Measurements from ENCODE around the gene AURKAIP1. TPM values are rescaled to one million over a fixed set of nuclear protein-coding genes. Genes with fewer than 3 reads are reported as not detected.

Gene AURKAIP1
- total and polyA plus RNA-seq, 2 donors (not counting 1 experiment from before 2014, with no cell fraction given) = 42.2 to 85.2 TPM

- H3K79me2 ChIP-seq (ENCODE audit: control insufficient read depth, insufficient read depth, low read length) = peaks cover 67% of the 10 kb centered on the region
- H3K27me3 ChIP-seq (ENCODE audit: control insufficient read depth, insufficient read depth, low read length) = no peaks in the 10 kb centered on the region
- DNase-seq (ENCODE audit: low read depth in 2 of 2) = peak; percentile 55 to 71
- peak overlapping the region; percentile 44 for H3K4me2 ChIP-seq (ENCODE audit: extremely low read depth, insufficient read depth, low read length)
- H3K27ac ChIP-seq (ENCODE audit: insufficient read depth, low read length) = peak overlapping the region; percentile 18
- no peaks in the 10 kb centered on the region for H3K9me3 ChIP-seq (ENCODE audit: control insufficient read depth, insufficient read depth, low read depth, low read length)
- peaks cover 19% of the 10 kb centered on the region for H3K4me1 ChIP-seq (ENCODE audit: control insufficient read depth, extremely low read depth, insufficient read depth, low read length)
- H3K4me3 ChIP-seq (replicated peaks in 1 of 4; ENCODE audit: control extremely low read depth in 1 of 4, insufficient read depth in 1 of 4, low read depth in 3 of 4, low read length in 4 of 4) = peak overlapping the region in 1 of 4 experiments; percentile 45
- peaks cover 25% of the 10 kb centered on the region for H3K36me3 ChIP-seq (ENCODE audit: control insufficient read depth, insufficient read depth, low read length)
- no peak overlapping the region for H2AFZ ChIP-seq (ENCODE audit: low read length)
- H3K9ac ChIP-seq (ENCODE audit: insufficient read depth, low read length) = no peak overlapping the region
- no peaks in the 10 kb centered on the region for H4K20me1 ChIP-seq (ENCODE audit: control insufficient read depth, extremely low read depth, insufficient read depth, low read length)
- TF ChIP-seq, protein P1, sequence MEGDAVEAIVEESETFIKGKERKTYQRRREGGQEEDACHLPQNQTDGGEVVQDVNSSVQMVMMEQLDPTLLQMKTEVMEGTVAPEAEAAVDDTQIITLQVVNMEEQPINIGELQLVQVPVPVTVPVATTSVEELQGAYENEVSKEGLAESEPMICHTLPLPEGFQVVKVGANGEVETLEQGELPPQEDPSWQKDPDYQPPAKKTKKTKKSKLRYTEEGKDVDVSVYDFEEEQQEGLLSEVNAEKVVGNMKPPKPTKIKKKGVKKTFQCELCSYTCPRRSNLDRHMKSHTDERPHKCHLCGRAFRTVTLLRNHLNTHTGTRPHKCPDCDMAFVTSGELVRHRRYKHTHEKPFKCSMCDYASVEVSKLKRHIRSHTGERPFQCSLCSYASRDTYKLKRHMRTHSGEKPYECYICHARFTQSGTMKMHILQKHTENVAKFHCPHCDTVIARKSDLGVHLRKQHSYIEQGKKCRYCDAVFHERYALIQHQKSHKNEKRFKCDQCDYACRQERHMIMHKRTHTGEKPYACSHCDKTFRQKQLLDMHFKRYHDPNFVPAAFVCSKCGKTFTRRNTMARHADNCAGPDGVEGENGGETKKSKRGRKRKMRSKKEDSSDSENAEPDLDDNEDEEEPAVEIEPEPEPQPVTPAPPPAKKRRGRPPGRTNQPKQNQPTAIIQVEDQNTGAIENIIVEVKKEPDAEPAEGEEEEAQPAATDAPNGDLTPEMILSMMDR (conservative IDR thresholded peaks at IDR 0.05 in 1 of 2, IDR thresholded peaks at IDR 0.05 in 1 of 2; ENCODE audit: low read depth in 1 of 2, low read length in 2 of 2) = no peak
- no peak for TF ChIP-seq EZH2 (IDR thresholded peaks at IDR 0.05; ENCODE audit: low read length, missing control alignments)
Measured at GRCh38 chr1:1351511-1352427, 23.2 kb downstream of the AURKAIP1 start.

- Histone ChIP-seq H3K79me2 (ENCODE audit: control insufficient read depth, insufficient read depth, low read length) (peaks cover 69% of the 10 kb centered on the region), H3K4me3 (replicated peaks in 1 of 4; ENCODE audit: control extremely low read depth in 1 of 4, insufficient read depth in 1 of 4, low read depth in 3 of 4, low read length in 4 of 4) (peak within 1 kb of the TSS; percentile 74 to 82 (median 78)), H3K9ac (ENCODE audit: insufficient read depth, low read length) (peak within 1 kb of the TSS; percentile 69), H4K20me1 (ENCODE audit: control insufficient read depth, extremely low read depth, insufficient read depth, low read length) (no peaks in the 10 kb centered on the region), H3K4me1 (ENCODE audit: control insufficient read depth, extremely low read depth, insufficient read depth, low read length) (peaks cover 42% of the 10 kb centered on the region), H3K9me3 (ENCODE audit: control insufficient read depth, insufficient read depth, low read depth, low read length) (no peaks in the 10 kb centered on the region), H3K36me3 (ENCODE audit: control insufficient read depth, insufficient read depth, low read length) (peaks cover 20% of the 10 kb centered on the region), H2AFZ (ENCODE audit: low read length) (no peak within 1 kb of the TSS), H3K27ac (ENCODE audit: insufficient read depth, low read length) (peak within 1 kb of the TSS; percentile 66), H3K4me2 (ENCODE audit: extremely low read depth, insufficient read depth, low read length) (peak within 1 kb of the TSS; percentile 89), H3K27me3 (ENCODE audit: control insufficient read depth, insufficient read depth, low read length) (no peaks in the 10 kb centered on the region)
- DNase-seq (ENCODE audit: low read depth in 2 of 2) = peak; percentile 62 to 77
- TF ChIP-seq, protein P1 (conservative IDR thresholded peaks at IDR 0.05 in 1 of 2, IDR thresholded peaks at IDR 0.05 in 1 of 2; ENCODE audit: low read depth in 1 of 2, low read length in 2 of 2) = peak; percentile 8 to 28
- no peak for TF ChIP-seq EZH2 (IDR thresholded peaks at IDR 0.05; ENCODE audit: low read length, missing control alignments)
Measured at GRCh38 chr1:1349256-1350012, 25.6 kb downstream of the AURKAIP1 start, which contains the start of gene DVL1. Gene DVL1 (minus strand): TSS chr1:1349418. CDS start chr1:1349065, 353 bp downstream.
